Middle frontal gyrus (tissue), 1 donor: Measurements from ENCODE around the gene KANSL3.

Experiments
- DNase-seq: peaks from one replicate; pipeline ENCODE4 v3.0.0-alpha.2; 2015; ENCODE audit warnings: low spot score; ENCODE audit errors: extremely low spot score

The KANSL3 gene

DNA sequence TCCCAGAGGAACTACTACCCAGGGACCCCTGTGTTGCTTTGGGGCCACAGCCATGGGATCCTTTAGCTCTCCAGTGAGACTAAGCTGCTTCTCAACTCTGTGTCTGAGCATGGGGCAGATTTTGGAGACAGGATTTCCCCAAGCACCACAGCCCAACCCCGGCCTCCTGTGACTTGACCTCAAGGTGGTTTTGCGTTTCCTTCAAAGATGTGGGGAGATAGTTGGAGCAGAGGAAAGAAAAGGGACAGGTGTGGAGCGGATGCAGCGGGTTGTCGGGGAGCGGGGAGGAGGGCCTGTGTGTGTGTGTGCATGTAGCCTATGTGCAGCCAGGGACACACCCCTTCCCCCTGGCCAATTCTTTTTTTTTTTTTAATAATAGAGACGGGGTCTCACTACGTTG is 91.3 kb downstream of the KANSL3 start:
- DNase-seq, result no peak

DNA sequence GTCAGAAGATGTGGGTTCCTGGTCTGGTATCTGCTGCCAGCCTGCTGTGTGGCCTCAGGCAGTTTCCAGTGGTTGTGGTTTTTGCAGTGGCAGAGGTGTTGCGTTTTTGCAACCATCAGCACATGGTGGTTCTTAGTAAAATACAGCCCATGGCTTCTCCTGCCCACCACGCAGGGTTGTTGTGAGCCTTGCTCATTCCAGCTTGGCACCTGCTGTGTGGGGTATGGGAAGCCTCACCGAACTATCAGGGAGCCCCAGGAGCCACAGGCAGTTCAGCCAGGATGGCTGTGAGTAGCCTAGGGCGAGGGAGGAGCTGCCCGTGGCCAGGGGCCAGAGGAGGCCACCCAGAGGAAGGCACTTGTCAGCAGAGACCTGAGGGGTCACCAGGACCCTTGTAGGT is 91.8 kb downstream of the KANSL3 start:
- no peak for DNase-seq
